GM04504 (cell line): ENCODE data around the gene RAB26.
"Not testable (repeated sequence)": the region's sequence is repeated elsewhere in the genome, so short reads cannot be mapped to it uniquely, and the experiment has no call there.

Experiments
- DNase-seq: peaks from one replicate; pipeline ENCODE4 v3.0.0-alpha.2; 2012; ENCODE audit warnings: low read depth

The RAB26 gene

DNA sequence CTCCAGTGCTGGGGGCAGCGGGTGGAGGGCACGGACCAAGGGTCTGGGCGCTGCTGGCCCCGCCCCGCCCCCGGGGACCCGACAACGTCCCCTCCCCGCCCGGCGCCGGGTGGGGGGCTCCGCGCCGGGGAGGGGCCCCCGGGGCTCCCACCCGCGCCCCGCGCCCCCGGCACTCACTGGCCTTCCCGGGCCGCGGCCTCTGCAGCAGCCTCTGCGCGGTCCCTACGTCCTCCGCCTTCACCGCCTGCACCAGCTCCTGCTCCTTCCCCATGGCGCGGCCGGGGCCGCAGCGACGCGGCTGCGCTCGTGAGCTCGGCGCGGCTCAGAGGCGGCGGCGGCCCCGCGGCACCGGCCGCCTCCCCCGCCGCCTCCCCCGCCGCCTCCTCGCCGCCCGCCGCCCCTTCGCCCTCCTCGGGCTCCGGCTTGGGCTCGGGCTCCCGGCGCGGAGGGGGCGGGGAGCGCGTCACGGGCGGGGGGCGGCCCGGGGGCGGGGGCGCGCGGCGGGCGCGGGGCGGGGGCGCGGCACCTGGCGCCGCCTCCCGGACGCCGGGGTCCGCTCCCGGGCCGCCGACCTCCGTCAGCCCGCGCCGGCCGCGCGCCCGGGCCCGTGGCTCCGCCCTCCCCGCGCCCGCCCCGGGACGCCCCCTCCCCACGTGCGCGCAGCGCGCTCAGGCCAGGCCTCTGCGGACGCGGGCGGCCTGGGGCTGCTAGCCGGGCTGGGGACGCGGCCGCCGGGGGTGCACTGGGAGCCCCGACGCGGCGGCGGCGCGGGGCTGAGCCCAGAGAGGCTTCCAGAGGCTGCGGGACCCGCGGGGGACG is 47.9 kb downstream of the RAB26 start, which contains the start of gene CASKIN1:
Gene CASKIN1, minus strand, starts transcription at position 444 of the 819 bp plus-strand sequence. Its CDS starts 173 bp downstream, at position 271.
- DNase-seq: no peak

DNA sequence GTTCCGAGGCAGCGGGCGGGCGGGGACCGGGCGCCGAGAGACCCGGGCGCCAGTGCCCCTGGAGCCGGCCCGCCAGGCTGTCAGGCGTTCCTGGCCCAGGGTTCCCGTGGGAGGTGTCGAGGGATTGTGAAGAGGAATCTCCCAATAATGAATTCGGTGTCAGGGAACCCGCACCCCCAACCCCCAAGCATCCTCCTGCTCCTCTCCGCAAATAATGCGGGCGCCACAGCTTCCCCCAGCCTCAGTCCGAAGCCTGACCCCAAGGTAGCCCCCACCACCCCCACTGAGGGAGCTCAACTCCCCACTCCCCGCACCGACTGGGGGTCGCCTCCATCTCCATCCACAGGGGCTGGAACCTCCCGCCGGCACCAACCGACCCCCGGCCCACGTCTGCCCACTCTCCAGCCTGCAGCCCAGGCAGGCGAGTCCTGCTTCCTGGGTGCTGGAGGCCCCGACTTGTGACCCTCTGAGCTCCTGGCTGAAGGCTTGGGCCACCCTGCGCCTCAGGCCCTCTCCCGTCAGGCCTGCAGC is 48.6 kb downstream of the RAB26 start:
- DNase-seq: no peak

DNA sequence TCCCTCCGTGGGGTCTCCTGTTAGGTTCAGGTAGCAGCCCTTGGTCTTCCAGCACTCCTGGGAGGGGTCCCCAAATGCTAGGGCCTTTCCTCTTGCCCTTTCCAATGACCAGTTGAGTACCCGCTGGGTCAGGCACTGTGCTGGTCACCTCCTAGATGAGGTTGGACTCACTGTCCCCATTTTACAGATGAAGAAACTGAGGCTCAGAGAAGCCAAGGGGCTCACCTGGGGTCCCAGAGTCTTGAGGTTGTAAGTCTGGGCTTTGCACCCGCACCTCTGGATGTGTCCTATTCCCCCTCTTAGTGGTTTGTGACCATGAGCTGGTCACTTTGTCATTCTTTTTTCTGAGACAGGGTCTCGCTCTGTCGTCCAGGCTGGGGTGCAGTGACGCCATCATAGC is 49.3 kb downstream of the RAB26 start:
- no peak for DNase-seq

DNA sequence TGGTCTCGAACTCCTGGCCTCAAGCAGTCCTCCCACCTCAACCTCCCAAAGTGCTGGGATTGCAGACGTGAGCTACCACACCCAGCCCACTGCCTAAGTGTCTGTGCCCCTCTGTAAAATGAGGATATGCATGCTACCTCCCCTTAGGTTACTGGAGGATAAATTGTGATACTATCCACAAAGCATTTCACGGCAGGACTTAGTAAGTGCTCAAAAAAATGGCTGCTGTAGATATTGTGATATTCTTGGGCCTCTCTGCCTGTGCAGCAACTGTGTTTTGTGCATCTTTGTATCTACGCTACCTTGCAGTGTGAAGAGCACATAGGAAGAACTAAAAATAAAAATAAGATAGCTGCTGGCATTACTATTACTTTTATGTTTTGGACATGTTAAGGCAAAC is 49.9 kb downstream of the RAB26 start:
- DNase-seq: no peak

DNA sequence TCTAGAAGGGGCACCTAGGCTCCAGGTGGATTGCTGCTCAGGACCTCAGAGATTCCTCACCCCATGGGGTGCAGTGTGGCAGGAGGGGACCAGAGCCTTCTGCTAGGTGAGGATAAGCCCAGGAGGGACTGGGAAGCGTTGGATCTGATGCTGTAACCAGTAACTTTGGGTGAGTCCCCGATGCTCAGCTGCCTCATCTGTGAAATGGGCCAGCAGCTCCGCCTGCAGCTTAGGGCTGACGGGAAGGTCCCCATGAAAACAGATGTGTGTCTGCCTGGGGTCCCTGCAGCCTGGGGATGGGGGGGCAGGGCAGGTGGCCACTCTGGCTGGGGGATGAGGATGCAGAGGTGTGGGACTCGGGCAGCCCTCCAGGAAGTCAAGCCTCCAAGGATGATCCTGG is 50.7 kb downstream of the RAB26 start:
- no peak for DNase-seq

DNA sequence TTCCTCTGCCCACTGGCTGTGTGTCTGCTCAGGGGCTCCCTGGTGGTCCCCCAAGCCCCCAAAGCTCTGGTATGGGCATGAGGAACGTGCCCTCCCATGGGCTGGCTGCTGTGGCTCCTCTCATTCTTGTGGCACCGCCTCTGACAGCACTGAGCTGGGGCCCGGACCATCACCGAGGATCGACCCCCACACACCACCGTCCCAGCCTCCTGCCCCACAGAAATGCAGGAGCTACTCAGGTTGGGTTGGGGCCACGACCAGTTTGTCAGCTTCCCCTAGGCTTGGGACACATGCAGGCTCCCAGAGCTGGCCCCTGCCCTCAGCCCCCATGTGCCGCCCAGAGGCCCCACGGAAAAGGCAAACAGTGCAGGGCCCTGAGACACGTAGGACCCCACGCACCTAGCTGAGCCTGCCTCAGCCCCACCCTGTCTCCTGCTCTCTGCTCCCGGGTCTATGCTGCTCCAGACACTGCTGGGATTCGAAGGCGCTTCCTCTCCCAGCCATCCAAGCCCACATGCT is 51.3 kb downstream of the RAB26 start:
- no peak for DNase-seq

DNA sequence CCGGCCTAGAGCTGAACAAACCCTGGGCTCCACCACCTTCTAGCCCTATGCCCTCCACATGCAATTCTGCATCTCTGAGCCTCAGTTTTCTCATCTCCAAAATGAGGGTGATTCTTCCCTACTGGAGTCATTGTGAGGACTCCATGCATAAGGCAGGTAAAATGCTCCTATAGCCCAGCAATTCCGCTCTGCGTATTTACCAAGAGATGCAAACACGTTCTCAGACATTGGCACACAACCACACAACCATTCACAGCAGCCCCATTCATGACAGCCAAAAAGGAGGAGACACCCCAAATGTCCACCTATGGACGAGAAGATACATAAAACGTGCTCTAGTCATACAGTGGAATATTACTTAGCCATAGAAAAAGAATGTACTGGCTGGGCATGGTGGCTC is 51.9 kb downstream of the RAB26 start:
- DNase-seq: no peak

DNA sequence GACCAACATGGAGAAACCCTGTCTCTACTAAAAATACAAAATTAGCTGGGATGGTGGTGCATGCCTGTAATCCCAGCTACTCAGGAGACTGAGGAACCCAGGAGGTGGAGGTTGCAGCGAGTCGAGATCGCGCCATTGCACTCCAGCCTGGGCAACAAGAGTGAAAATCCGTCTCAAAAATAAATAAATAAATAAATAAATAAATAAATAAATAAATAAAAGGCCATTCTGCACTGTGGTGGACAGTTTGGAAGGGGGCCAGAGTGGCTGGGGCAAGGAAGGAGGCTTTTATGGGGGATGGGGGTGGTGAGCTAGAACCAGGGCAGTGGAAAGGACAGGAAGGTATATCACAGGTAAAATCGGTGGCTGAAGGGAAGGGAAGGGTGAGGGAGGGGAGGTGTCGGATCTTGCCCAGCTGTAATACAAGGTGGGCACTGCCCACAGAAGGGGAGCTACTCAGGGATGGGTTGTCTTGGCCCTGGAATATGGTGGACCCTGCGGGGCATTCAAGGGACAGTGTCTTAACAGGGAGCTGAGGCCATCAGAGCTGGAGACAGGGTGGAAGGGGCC is 54.8 kb downstream of the RAB26 start:
- not testable (repeated sequence) for DNase-seq
